GM12878 (cell line): ENCODE measurements around the gene ANO2. TPM values are rescaled to one million over a fixed set of nuclear protein-coding genes. Genes with fewer than 3 reads are reported as not detected.

Experiments
- ATAC-seq: fragments of 200-7000 bp; cut with Tn5 transposase; 3 replicates; pipeline ENCODE4 v1.9.1; 2020; ENCODE audit warnings: mild to moderate bottlenecking, moderate library complexity
- BruUV-seq: library from RNA; stranded (reverse); fragments of 400-500 nt; replicated peaks from 2 replicates; lab custom pipeline; 2021; lab: Mats Ljungman, UMichigan
- CTCF ChIA-PET: fragments of 300-600 bp; sonication (Branson Sonifier 250); formaldehyde crosslinking; extraction: SDS; loops from one replicate; lab custom pipeline; 2021; ENCODE audit warnings: inconsistent platforms; lab: Yijun Ruan, JAX
- POLR2A ChIA-PET: fragments of 350-600 bp; formaldehyde crosslinking; extraction: SDS; loops from one replicate; lab custom pipeline; 2021; ENCODE audit warnings: inconsistent platforms; lab: Charles Lee
- RAD21 ChIA-PET: fragments of 300-600 bp; sonication (Branson Sonifier 250); formaldehyde crosslinking; loops from one replicate; lab custom pipeline; 2023; ENCODE audit warnings: antibody characterized with exemption; ENCODE audit not compliant: unreplicated experiment; lab: Charles Lee
- SMC1A ChIA-PET: fragments of 300-600 bp; sonication (Branson Sonifier 250); formaldehyde crosslinking; loops from one replicate; lab custom pipeline; 2023; ENCODE audit not compliant: unreplicated experiment, uncharacterized antibody; lab: Charles Lee
- DNase-seq: peaks from one replicate; pipeline ENCODE4 v3.0.0-alpha.2; 2011; ENCODE audit warnings: low read depth, low spot score
- FAIRE-seq: peaks from 3 replicates; lab custom pipeline; 2011; peaks lifted over from hg19 to GRCh38; lab: Jason Lieb, UNC
- H2AFZ ChIP-seq: 2 replicates; pipeline ENCODE4 v1.6.0; 2011; ENCODE audit warnings: low read depth, low read length, control low read depth; ENCODE audit not compliant: control insufficient read depth
- H3K27ac ChIP-seq: 2 replicates; pipeline ENCODE4 v1.5.1; 2011; ENCODE audit warnings: control low read depth; ENCODE audit not compliant: control insufficient read depth, insufficient read depth
- H3K27me3 ChIP-seq, 2 experiments: replicated peaks in 1 of 2; 2 replicates each; pipeline versions ENCODE4 v1.6.0 to v1.6.1; 2011; ENCODE audit warnings: low read length in 1 of 2; ENCODE audit not compliant: control insufficient read depth in 2 of 2, insufficient read depth in 2 of 2
- H3K36me3 ChIP-seq, 2 experiments: 2 replicates each; pipeline ENCODE4 v1.5.1; 2011; ENCODE audit warnings: low read length in 1 of 2; ENCODE audit not compliant: control insufficient read depth in 2 of 2, insufficient read depth in 2 of 2
- H3K4me1 ChIP-seq: 2 replicates; pipeline ENCODE4 v1.6.1; 2011; ENCODE audit warnings: mild to moderate bottlenecking, low read length, moderate library complexity, mixed read lengths; ENCODE audit not compliant: control insufficient read depth, insufficient read depth
- H3K4me2 ChIP-seq: 2 replicates; pipeline ENCODE4 v1.6.0; 2011; ENCODE audit warnings: control low read depth; ENCODE audit not compliant: control insufficient read depth, insufficient read depth
- H3K4me3 ChIP-seq: fragments of 200-600 bp; sonication (generic); 2 replicates; pipeline ENCODE4 v1.5.1; 2016
- H3K79me2 ChIP-seq: 2 replicates; pipeline ENCODE4 v1.6.0; 2011; ENCODE audit warnings: low read length; ENCODE audit not compliant: control insufficient read depth, insufficient read depth
- H3K9ac ChIP-seq: 2 replicates; pipeline ENCODE4 v1.8.0; 2011; ENCODE audit warnings: low read length, control low read depth, mixed read lengths; ENCODE audit not compliant: control insufficient read depth, insufficient read depth
- H3K9me3 ChIP-seq: replicated peaks from 3 replicates; pipeline ENCODE4 v1.5.1; 2011; ENCODE audit warnings: mild to moderate bottlenecking, low read length; ENCODE audit not compliant: control insufficient read depth, insufficient read depth
- H4K20me1 ChIP-seq: 2 replicates; pipeline ENCODE4 v1.6.0; 2011; ENCODE audit not compliant: control insufficient read depth, insufficient read depth
- ATF3 ChIP-seq: IDR thresholded peaks from 2 replicates; pipeline ENCODE4 v1.6.1; 2011; ENCODE audit warnings: low read depth, mild to moderate bottlenecking, low read length, moderate library complexity, borderline replicate concordance; ENCODE audit errors: extremely low read depth
- CBFB ChIP-seq: IDR thresholded peaks from 2 replicates; pipeline ENCODE4 v1.6.1; 2016; ENCODE audit warnings: antibody characterized with exemption, low read depth
- ETV6 ChIP-seq, 2 experiments: fragments of 450-650 bp in 1 of 2; IDR thresholded peaks in 1 of 2; conservative IDR thresholded peaks in 1 of 2; 2 replicates each; pipeline ENCODE4 v1.6.1; 2014; ENCODE audit warnings: antibody characterized with exemption in 1 of 2, borderline replicate concordance in 1 of 2, low read depth in 1 of 2, mild to moderate bottlenecking in 1 of 2, moderate library complexity in 1 of 2
- MEF2B ChIP-seq: fragments of 450-650 bp; IDR thresholded peaks from 2 replicates; pipeline ENCODE4 v1.6.1; 2018; ENCODE audit warnings: mild to moderate bottlenecking, moderate library complexity; ENCODE audit not compliant: partially characterized antibody, poor library complexity, severe bottlenecking
- MYC ChIP-seq: IDR thresholded peaks from 2 replicates; pipeline ENCODE4 v1.6.1; 2011; ENCODE audit warnings: mild to moderate bottlenecking, low read length, moderate library complexity, inconsistent platforms; ENCODE audit not compliant: insufficient read depth, insufficient replicate concordance, insufficient read length, severe bottlenecking
- POU2F2 ChIP-seq: IDR thresholded peaks from 3 replicates; pipeline ENCODE4 v1.6.1; 2011; ENCODE audit warnings: low read depth, mild to moderate bottlenecking, low read length, borderline replicate concordance
- RELA ChIP-seq: fragments of 450-650 bp; IDR thresholded peaks from 2 replicates; pipeline ENCODE4 v1.8.0; 2014; ENCODE audit warnings: borderline replicate concordance; ENCODE audit not compliant: partially characterized antibody
- SP1 ChIP-seq: IDR thresholded peaks from one replicate; pipeline ENCODE4 v1.6.1; 2011; ENCODE audit warnings: low read depth, low read length
- SREBF2 ChIP-seq: IDR thresholded peaks from 2 replicates; pipeline ENCODE4 v1.6.1; 2012; ENCODE audit warnings: mild to moderate bottlenecking, low read length
- STAT3 ChIP-seq: IDR thresholded peaks from 2 replicates; pipeline ENCODE4 v1.6.1; 2011; ENCODE audit warnings: low read depth, low read length, improper control_type of control experiment
- SUPT20H ChIP-seq: IDR thresholded peaks from 2 replicates; pipeline ENCODE4 v1.6.1; 2011; ENCODE audit warnings: low read depth, mild to moderate bottlenecking, low read length, moderate library complexity, borderline replicate concordance; ENCODE audit not compliant: control insufficient read depth
- SUZ12 ChIP-seq: fragments of 200-600 bp; sonication (generic); IDR thresholded peaks from one replicate; pipeline ENCODE4 v1.6.1; 2018; ENCODE audit warnings: antibody characterized with exemption, mild to moderate bottlenecking; ENCODE audit not compliant: unreplicated experiment
- USF1 ChIP-seq: IDR thresholded peaks from 2 replicates; pipeline ENCODE4 v1.6.1; 2011; ENCODE audit warnings: borderline replicate concordance, low read depth, mild to moderate bottlenecking, moderate library complexity, mixed read lengths, low read length; ENCODE audit not compliant: insufficient read depth; ENCODE audit errors: extremely low read length
- USF2 ChIP-seq: IDR thresholded peaks from 2 replicates; pipeline ENCODE4 v1.6.1; 2011; ENCODE audit warnings: low read depth, low read length, improper control_type of control experiment, borderline replicate concordance
- ZBED1 ChIP-seq: IDR thresholded peaks from 2 replicates; pipeline ENCODE4 v1.6.1; 2016; ENCODE audit warnings: borderline replicate concordance
- whole genome bisulfite sequencing: methylation state at CpG from one replicate; pipeline ENCODE4 v1.1.6; 2016; ENCODE audit warnings: low lambda C conversion rate; ENCODE audit not compliant: insufficient replicate concordance, insufficient coverage; ENCODE audit errors: missing lambda C conversion rate; 5-methylcytosine and 5-hydroxymethylcytosine counted together
- in situ Hi-C: fragments of 300-500 bp; cut with MboI; formaldehyde crosslinking; loops from 9 replicates; pipeline ENCODE4 v1.14.3; 2018; ENCODE audit warnings: mixed read lengths
- intact Hi-C: fragments of 100-400 bp; cut with micrococcal nuclease; formaldehyde crosslinking; loops from one replicate; pipeline ENCODE4 v1.14.2; 2022; ENCODE audit not compliant: unreplicated experiment
- polyA plus RNA-seq, 11 experiments: library from polyadenylated mRNA; depleted of rRNA in 4 of 11; unstranded in 6 of 11; stranded (reverse) in 5 of 11; fragments of >200 nt; fragmentation: Nextera tagmentation in 4 of 11; fragmentation: Illumina TruSeq in 1 of 11; extraction: Ambion mirVana in 4 of 11; extraction: Trizol in 1 of 11; gene quantifications; 1 replicate in 1 of 11; 2 replicates in 10 of 11; pipeline versions ENCODE4 v1.2.1 to v1.2.3, GENCODE V29; 2011 to 2016; ENCODE audit warnings: inconsistent platforms in 2 of 11, missing spikeins in 2 of 11, low read depth in 1 of 11
- total RNA-seq, 4 experiments: library from RNA; depleted of rRNA in 3 of 4; stranded (reverse); fragments of >200 nt in 3 of 4; fragmentation: Illumina TruSeq in 1 of 4; extraction: Trizol in 1 of 4; gene quantifications; 2 replicates each; pipeline versions ENCODE4 v1.2.1 to v1.2.3, GENCODE V29; 2013 to 2021

Gene ANO2
- total and polyA plus RNA-seq, 10 of the 15 experiments (the other 5 are each of a cell fraction or from before 2014, with no cell fraction given): not detected

- FAIRE-seq: no peak
- H3K4me3 ChIP-seq: no peak overlapping the region
These were observed 80.1 kb downstream of the ANO2 start for GRCh38 chr12:5864972-5865371.

GRCh38 chr12:5864301-5864700 lies 80.8 kb downstream of the ANO2 start:
- in situ Hi-C loops: no loop called here
- H3K27me3 ChIP-seq: no peaks in the 10 kb centered on the region; a peak in 2 of 4 replicates
- ATAC-seq (no peak), FAIRE-seq (no peak)
- H3K4me1 ChIP-seq: no peaks in the 10 kb centered on the region
- ChIA-PET RAD21 (no interaction called here), POLR2A (no interaction called here), SMC1A (no interaction called here)
- no peaks in the 10 kb centered on the region for H3K79me2 ChIP-seq
- WGBS: 26% methylated on average over 3 of the region's 3 CpGs
- H3K27ac ChIP-seq: no peak overlapping the region
- no peaks in the 10 kb centered on the region for H3K9me3 ChIP-seq
- no peak overlapping the region for H3K9ac ChIP-seq
- no peaks in the 10 kb centered on the region for H4K20me1 ChIP-seq
- no TSS peak for BruUV-seq
- no peak overlapping the region for H3K4me3 ChIP-seq
- no peak overlapping the region for H3K4me2 ChIP-seq
- no peak overlapping the region for H2AFZ ChIP-seq
- H3K36me3 ChIP-seq: no peaks in the 10 kb centered on the region
- TF ChIP-seq USF1: no peak
- no peak for TF ChIP-seq CBFB
- TF ChIP-seq SREBF2: no peak
- TF ChIP-seq POU2F2: no peak
- no peak for TF ChIP-seq ETV6 (conservative IDR thresholded peaks at IDR 0.05 in 1 of 2, IDR thresholded peaks at IDR 0.05 in 1 of 2; ENCODE audit: borderline replicate concordance in 1 of 2, low read depth in 1 of 2)
- TF ChIP-seq STAT3: no peak
- no peak for TF ChIP-seq SUZ12
- no peak for TF ChIP-seq SUPT20H
- TF ChIP-seq MYC: no peak
- no peak for TF ChIP-seq RELA
- TF ChIP-seq USF2: no peak
- TF ChIP-seq, all 136 proteins: peak for 0
- CTCF ChIA-PET: no interaction called here
- intact Hi-C loops: no loop called here
- DNase-seq: no peak

More at GRCh38 chr12:5864972-5865371, 80.1 kb downstream of the ANO2 start:
- WGBS: 0% methylated on average over 1 of the region's 1 CpG
- no peak overlapping the region for H3K9ac ChIP-seq
- intact Hi-C loops (no loop called here), in situ Hi-C loops (no loop called here)
- no peaks in the 10 kb centered on the region for H3K9me3 ChIP-seq
- no peaks in the 10 kb centered on the region for H3K36me3 ChIP-seq
- ATAC-seq (no peak), DNase-seq (no peak)
- BruUV-seq: no TSS peak
- no peak overlapping the region for H3K27ac ChIP-seq
- ChIA-PET RAD21 (no interaction called here), CTCF (no interaction called here), SMC1A (no interaction called here), POLR2A (no interaction called here)
- H4K20me1 ChIP-seq: no peaks in the 10 kb centered on the region
- H3K79me2 ChIP-seq: no peaks in the 10 kb centered on the region
- H3K4me1 ChIP-seq: no peaks in the 10 kb centered on the region
- TF ChIP-seq ATF3 (no peak), ZBED1 (no peak), SP1 (no peak), MEF2B (no peak), SUPT20H (no peak)
- no peak overlapping the region for H3K4me2 ChIP-seq
- H2AFZ ChIP-seq: no peak overlapping the region
- no peaks in the 10 kb centered on the region; a peak in 2 of 4 replicates for H3K27me3 ChIP-seq
